HCT116 (cell line): ENCODE results near the gene HSF2BP.

Source experiments
- CEBPB ChIP-seq: IDR thresholded peaks from 2 replicates; pipeline ENCODE4 v1.6.1; 2012; ENCODE audit warnings: low read depth
- CTCF ChIP-seq, 3 experiments: fragments of 200-600 bp in 1 of 3; sonication (generic) in 1 of 3; IDR thresholded peaks in 2 of 3; conservative IDR thresholded peaks in 1 of 3; 2 replicates each; pipeline ENCODE4 v1.5.1; 2012 to 2017; ENCODE audit warnings: low read depth in 2 of 3, low read length in 2 of 3, antibody characterized with exemption in 1 of 3, borderline replicate concordance in 1 of 3, control low read depth in 1 of 3, mild to moderate bottlenecking in 1 of 3, mixed read lengths in 1 of 3, mixed run types in 1 of 3, moderate library complexity in 1 of 3; ENCODE audit not compliant: insufficient read depth in 1 of 3
- EZH2 ChIP-seq: fragments of 200-600 bp; sonication (generic); IDR thresholded peaks from 2 replicates; pipeline ENCODE4 v1.6.1; 2017; ENCODE audit warnings: antibody characterized with exemption, mixed run types
- EZH2phosphoT487 ChIP-seq: fragments of 200-600 bp; IDR thresholded peaks from 2 replicates; pipeline ENCODE4 v1.6.1; 2018; ENCODE audit warnings: antibody characterized with exemption, borderline replicate concordance
- POLR2A ChIP-seq: IDR thresholded peaks from 2 replicates; pipeline ENCODE4 v1.7.0; 2011; ENCODE audit warnings: borderline replicate concordance; ENCODE audit not compliant: insufficient read depth, insufficient read length; ENCODE audit errors: extremely low read depth
- REST ChIP-seq: IDR thresholded peaks from 2 replicates; pipeline ENCODE4 v1.6.1; 2012; ENCODE audit warnings: low read depth
- SIN3A ChIP-seq: IDR thresholded peaks from 2 replicates; pipeline ENCODE4 v1.6.1; 2012; ENCODE audit warnings: low read depth

- TF ChIP-seq CTCF (IDR thresholded peaks at IDR 0.05 in 2 of 3, conservative IDR thresholded peaks at IDR 0.05 in 1 of 3; ENCODE audit: borderline replicate concordance in 1 of 3, insufficient read depth in 1 of 3, low read depth in 2 of 3, low read length in 2 of 3) (no peak), REST (no peak), POLR2A (no peak), CEBPB (no peak), EZH2 (no peak), SIN3A (no peak), EZH2phosphoT487 (no peak)
Measured at GRCh38 chr21:43581453-43581852, 77.8 kb downstream of the HSF2BP start.
